ENCODE results near the gene GIPR. TPM values are rescaled to one million over a fixed set of nuclear protein-coding genes. Genes with fewer than 3 reads are reported as not detected.

Gene GIPR
- 0.55 and 0.61 TPM in 2 replicates for total RNA-seq (2021)
- long read RNA-seq, partial matches to known transcripts, result 0 of 1 reads
- long read RNA-seq, other reads (novel, unspliced or antisense), result 1 of 1 reads

DNA sequence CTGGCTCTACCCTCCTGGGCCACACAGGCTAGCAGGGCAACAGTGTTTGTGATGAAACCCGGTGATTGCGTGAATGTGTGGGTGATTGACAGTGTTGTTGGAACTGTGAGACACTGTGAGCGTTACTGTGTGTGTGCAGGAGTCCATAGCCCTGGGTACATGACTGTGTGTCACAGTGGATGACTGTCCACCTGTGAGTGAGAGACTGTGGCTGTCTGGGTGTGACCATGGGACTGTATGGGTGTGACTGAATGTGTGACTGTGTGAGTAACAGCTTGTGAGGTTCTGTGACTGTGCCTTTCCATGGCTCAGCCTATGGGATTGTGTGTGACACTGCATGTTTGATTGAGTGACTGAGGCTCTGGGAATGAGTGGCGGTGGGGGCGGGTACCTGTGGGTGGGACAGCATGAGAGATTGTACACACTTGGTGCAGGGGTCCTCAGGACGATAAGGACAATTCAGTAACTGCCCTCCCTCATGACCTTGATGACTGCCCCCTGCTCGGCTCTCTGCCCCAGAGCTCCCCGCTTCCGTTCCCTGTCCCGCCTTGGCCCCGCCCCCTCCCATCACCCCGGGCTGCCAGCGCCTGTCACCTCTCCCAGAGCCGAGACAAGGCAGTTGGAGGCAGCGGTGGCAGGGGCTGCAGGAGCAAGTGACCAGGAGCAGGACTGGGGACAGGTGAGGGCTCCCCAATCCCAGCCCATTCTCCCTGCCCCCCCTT, at the start of gene GIPR:
Gene GIPR (plus strand): TSS at position 602 of the 722 bp plus-strand sequence. CDS start 1,300 bp downstream, outside the sequence.
- no peak within 1 kb of the TSS for H3K9ac ChIP-seq (ENCODE audit: extremely low read depth, insufficient read length, low read length)
- H2BK12ac ChIP-seq (ENCODE audit: insufficient read length, low read depth, low read length), result no peak within 1 kb of the TSS
- no peak within 1 kb of the TSS; a peak in 1 of 7 replicates for H3K27ac Mint-ChIP-seq
- no peak within 1 kb of the TSS for H2AFZ ChIP-seq (ENCODE audit: low read length)
- no peaks in the 10 kb centered on the region for H3K9me3 ChIP-seq (ENCODE audit: control insufficient read depth, low read depth, low read length)
- H2BK15ac ChIP-seq (ENCODE audit: low read depth, low read length), result no peak within 1 kb of the TSS
- no peak for TF ChIP-seq CTCF (conservative IDR thresholded peaks at IDR 0.05)
- no peak within 1 kb of the TSS for H3K4ac ChIP-seq (ENCODE audit: low read depth, low read length)
- peaks cover 16 to 25% of the 10 kb centered on the region in 2 experiments for H3K4me1 Mint-ChIP-seq
- no peak within 1 kb of the TSS for H3K56ac ChIP-seq (ENCODE audit: insufficient read length, low read depth, low read length)
- no peak within 1 kb of the TSS for H2AK5ac ChIP-seq (ENCODE audit: insufficient read length, low read length)
- peaks cover 9% of the 10 kb centered on the region; the same call in 1 of the 2 replicates for H3K27me3 ChIP-seq (ENCODE audit: insufficient read depth, low read length)
- H3T11ph ChIP-seq (ENCODE audit: low read length), result no peak within 1 kb of the TSS
- no peak within 1 kb of the TSS for H3K14ac ChIP-seq (ENCODE audit: insufficient read depth, low read length)
- peaks cover 0 to 2% (median 0%) of the 10 kb centered on the region in 3 experiments; a peak in 1 of 7 replicates for H3K36me3 Mint-ChIP-seq (ENCODE audit: insufficient read depth in 1 of 3, low read depth in 3 of 3)
- peak within 1 kb of the TSS; percentile 87 for H3K4me2 ChIP-seq (ENCODE audit: insufficient read depth, insufficient read length, low read length)
- DNase-seq, result peak; percentile 83
- no peak within 1 kb of the TSS for H2BK120ac ChIP-seq (ENCODE audit: low read depth, low read length, poor library complexity, severe bottlenecking)
- H3K27ac ChIP-seq (ENCODE audit: insufficient read length, low read depth, low read length), result no peak within 1 kb of the TSS
- no peaks in the 10 kb centered on the region; a peak in 1 of 5 replicates for H3K9me3 Mint-ChIP-seq
- no peak within 1 kb of the TSS for H3K18ac ChIP-seq (ENCODE audit: insufficient read length, low read depth, low read length)
- H3K27me3 Mint-ChIP-seq (ENCODE audit: low read depth), result peaks cover 52% of the 10 kb centered on the region
- H3K23ac ChIP-seq (ENCODE audit: insufficient read length, low read depth, low read length), result no peak within 1 kb of the TSS
- H3K23me2 ChIP-seq (ENCODE audit: insufficient read length, low read depth, low read length, poor library complexity, severe bottlenecking), result peaks cover 15% of the 10 kb centered on the region
- WGBS (ENCODE audit: extremely low coverage, insufficient read length, low lambda C conversion rate), result no CpG with 5 or more reads among the region's 15 CpGs
- no peak within 1 kb of the TSS for H2BK5ac ChIP-seq (ENCODE audit: insufficient read length, low read length)
- no peaks in the 10 kb centered on the region for H3K79me2 ChIP-seq (ENCODE audit: insufficient read depth, low read length)
- H4K5ac ChIP-seq (ENCODE audit: insufficient read length, low read depth, low read length), result no peak within 1 kb of the TSS
- H3K4me1 ChIP-seq (ENCODE audit: insufficient read depth, low read length), result peaks cover 2% of the 10 kb centered on the region; the same call in 1 of the 2 replicates
- no peaks in the 10 kb centered on the region for H3K79me1 ChIP-seq (ENCODE audit: insufficient read depth, low read depth, low read length, poor library complexity, severe bottlenecking)
- H2BK20ac ChIP-seq (ENCODE audit: low read depth, low read length, poor library complexity, severe bottlenecking), result no peak within 1 kb of the TSS
- H4K20me1 ChIP-seq (ENCODE audit: control insufficient read depth, insufficient read depth, insufficient read length), result no peaks in the 10 kb centered on the region
- no peak within 1 kb of the TSS for H4K91ac ChIP-seq (ENCODE audit: insufficient read length, low read depth, low read length)
- H4K8ac ChIP-seq (replicated peaks; ENCODE audit: insufficient read length, low read depth, low read length), result no peak within 1 kb of the TSS
- peak within 1 kb of the TSS; percentile 51 to 81 for H3K4me3 Mint-ChIP-seq

Data from H9 (cell line).